RWPE2 (cell line): Measurements from ENCODE around the gene MPO.
A peak's percentile ranks its signal among the peaks of the same experiment; 100 is the strongest.

ENCODE experiments used
- ATAC-seq: fragments of 200-7000 bp; cut with Tn5 transposase; 3 replicates; pipeline ENCODE4 v1.9.1; 2021; ENCODE audit warnings: low read depth
- DNase-seq: peaks from one replicate; pipeline ENCODE4 v3.0.0-alpha.2; 2020; ENCODE audit warnings: low spot score
- H3K27ac ChIP-seq: fragments of 450-650 bp; 2 replicates; pipeline ENCODE4 v1.5.1; 2017; ENCODE audit warnings: mild to moderate bottlenecking; ENCODE audit not compliant: poor library complexity, severe bottlenecking
- H3K27me3 ChIP-seq: fragments of 250-450 bp; sonication (Bioruptor Pico); 2 replicates; pipeline ENCODE4 v1.5.1; 2021; ENCODE audit warnings: mild to moderate bottlenecking, moderate library complexity; ENCODE audit not compliant: insufficient read depth, poor library complexity, severe bottlenecking
- H3K36me3 ChIP-seq: fragments of 250-450 bp; sonication (Bioruptor Pico); 2 replicates; pipeline ENCODE4 v1.5.1; 2020; ENCODE audit warnings: low read depth, mild to moderate bottlenecking, moderate library complexity
- H3K4me1 ChIP-seq: fragments of 250-450 bp; sonication (Bioruptor Pico); 2 replicates; pipeline ENCODE4 v1.5.1; 2021; ENCODE audit warnings: mild to moderate bottlenecking, moderate library complexity; ENCODE audit not compliant: insufficient read depth, poor library complexity, severe bottlenecking
- H3K4me3 ChIP-seq: fragments of 250-450 bp; sonication (Bioruptor Pico); 2 replicates; pipeline ENCODE4 v1.5.1; 2021; ENCODE audit warnings: mild to moderate bottlenecking, moderate library complexity; ENCODE audit not compliant: severe bottlenecking
- H3K9me3 ChIP-seq: fragments of 250-450 bp; sonication (Bioruptor Pico); 2 replicates; pipeline ENCODE4 v1.5.1; 2021; ENCODE audit warnings: mild to moderate bottlenecking, moderate library complexity; ENCODE audit not compliant: severe bottlenecking
- CTCF ChIP-seq: fragments of 450-650 bp; IDR thresholded peaks from one replicate; pipeline ENCODE4 v1.5.1; 2017; ENCODE audit warnings: mild to moderate bottlenecking, moderate library complexity; ENCODE audit not compliant: poor library complexity, severe bottlenecking

The MPO gene

DNA sequence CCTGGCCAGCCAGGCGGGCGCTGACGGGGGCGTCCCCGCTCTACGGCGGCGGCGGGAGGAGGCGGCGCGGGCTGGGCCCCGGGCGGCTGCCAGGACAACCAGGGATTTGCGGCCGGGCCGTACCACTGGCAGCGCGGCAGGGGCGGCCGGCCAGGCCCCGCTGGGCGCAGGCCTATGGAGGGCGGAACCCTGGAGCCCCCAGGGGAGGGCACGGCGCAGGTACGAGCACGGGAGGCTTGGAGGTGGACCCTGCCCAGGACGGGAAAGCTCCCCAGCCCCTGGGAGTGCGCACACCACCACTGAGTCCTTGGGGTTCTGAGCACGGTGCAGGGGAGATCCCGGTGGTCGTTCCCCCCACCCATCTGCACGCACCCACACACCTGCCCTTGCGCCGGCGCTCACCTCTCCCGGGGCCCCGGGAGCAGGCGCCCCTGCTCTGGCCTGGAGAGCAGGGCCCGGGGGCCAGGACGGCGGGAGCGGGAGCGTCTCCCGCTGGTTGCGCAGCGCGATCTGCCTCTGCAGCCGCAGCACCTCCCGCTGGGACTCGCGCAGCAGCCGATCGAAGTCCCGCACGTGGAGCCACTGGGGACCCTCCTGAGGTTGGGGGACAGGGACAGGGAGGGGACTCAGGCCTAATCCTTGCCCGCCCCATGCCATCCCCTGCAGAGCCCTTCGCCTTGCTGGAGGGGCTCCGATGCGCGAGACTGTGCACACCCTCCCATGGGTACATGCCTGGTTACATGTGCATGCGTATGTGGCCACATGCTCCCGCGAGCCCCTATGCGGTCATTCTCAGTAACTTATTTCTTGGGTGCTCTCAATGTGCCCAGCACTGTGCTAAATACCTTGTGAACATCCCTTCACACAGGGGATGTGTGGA lies 43.9 kb upstream of the MPO start:
- peak overlapping the region; percentile 31 for H3K4me3 ChIP-seq
- H3K4me1 ChIP-seq: no peaks in the 10 kb centered on the region
- no peak overlapping the region for H3K27ac ChIP-seq
- DNase-seq (no peak), ATAC-seq (peak; percentile 64)
- peaks cover 4% of the 10 kb centered on the region for H3K27me3 ChIP-seq
- TF ChIP-seq CTCF: no peak
- H3K9me3 ChIP-seq: no peaks in the 10 kb centered on the region
- no peaks in the 10 kb centered on the region for H3K36me3 ChIP-seq

GRCh38 chr17:58324056-58324408 lies 43.3 kb upstream of the MPO start:
- no peaks in the 10 kb centered on the region for H3K9me3 ChIP-seq
- H3K4me3 ChIP-seq: peak overlapping the region; percentile 31
- no peak overlapping the region for H3K27ac ChIP-seq
- no peaks in the 10 kb centered on the region for H3K4me1 ChIP-seq
- no peak for TF ChIP-seq CTCF
- no peak for ATAC-seq
- peaks cover 4% of the 10 kb centered on the region for H3K27me3 ChIP-seq
- no peaks in the 10 kb centered on the region for H3K36me3 ChIP-seq
- DNase-seq: no peak

DNA sequence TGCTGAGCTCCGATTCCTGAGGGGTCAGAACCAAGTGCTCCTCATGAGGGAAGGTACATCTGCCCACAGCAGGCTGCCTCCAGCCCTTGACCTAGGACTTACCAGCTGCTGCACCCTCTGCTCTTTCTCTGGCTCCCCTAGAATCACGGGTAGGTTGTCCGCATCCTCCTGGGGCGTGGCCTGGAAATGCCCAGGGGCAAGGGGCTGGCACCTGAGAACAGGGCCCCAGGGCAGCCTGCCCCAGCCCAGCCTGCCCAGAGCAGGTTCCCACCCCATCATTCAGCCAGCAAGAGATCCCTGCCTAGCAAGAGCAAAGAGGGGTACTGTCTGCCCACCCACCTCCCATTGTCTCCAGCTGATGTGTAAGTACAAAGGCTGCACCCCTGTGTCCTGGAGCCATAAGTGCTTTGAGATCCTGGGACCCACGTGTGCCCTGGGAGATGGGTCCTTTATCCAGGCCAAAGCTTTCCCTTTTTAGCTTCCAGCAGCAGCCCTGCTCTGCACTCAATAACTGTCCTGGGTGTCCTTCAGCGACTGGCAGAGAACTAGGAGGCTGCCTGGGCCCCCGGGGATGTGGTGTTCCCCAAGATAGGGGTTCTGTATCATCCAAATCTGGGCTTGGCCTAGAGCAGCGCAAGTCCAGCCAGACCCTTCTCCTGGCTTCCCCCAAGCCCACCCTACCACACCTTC lies 42.8 kb upstream of the MPO start:
- Histone ChIP-seq H3K4me1 (no peaks in the 10 kb centered on the region), H3K4me3 (no peak overlapping the region), H3K27ac (no peak overlapping the region)

DNA sequence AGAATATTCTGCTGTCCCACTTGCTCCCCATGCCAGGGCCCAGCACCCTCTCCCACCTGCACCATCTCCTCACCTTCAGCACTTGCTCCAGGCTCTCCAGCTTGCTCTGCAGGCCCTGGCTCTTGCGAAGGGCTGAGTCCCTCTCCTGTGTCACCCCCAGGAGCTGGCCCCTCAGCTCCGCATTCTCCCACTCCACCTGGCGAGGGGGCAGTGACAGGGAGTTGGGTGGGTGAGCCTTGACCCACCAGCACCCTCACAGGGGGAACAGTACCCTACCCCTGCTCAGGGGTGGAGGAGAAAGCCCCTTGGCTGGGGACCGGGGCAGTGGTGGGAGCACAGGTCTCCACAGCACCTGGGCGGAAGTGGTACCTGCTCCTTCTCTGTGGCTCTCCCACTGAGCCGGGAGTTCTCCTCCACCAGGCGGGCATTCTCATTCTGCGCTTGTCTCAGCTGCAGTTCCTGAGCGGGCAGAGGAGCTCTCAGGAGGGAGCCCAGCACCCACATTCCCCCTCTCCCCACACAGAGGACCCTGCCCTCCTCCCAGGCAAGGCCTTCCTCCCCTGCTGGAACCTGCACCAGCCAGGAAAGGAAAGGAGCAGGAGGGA lies 41.9 kb upstream of the MPO start:
- no peaks in the 10 kb centered on the region for H3K4me1 ChIP-seq
- no peak overlapping the region for H3K4me3 ChIP-seq
- no peak for TF ChIP-seq CTCF
- peaks cover 4% of the 10 kb centered on the region for H3K27me3 ChIP-seq
- no peaks in the 10 kb centered on the region for H3K36me3 ChIP-seq
- H3K9me3 ChIP-seq: no peaks in the 10 kb centered on the region
- DNase-seq: no peak
- no peak overlapping the region for H3K27ac ChIP-seq
- no peak for ATAC-seq

More for the DNA sequence above, 42.8 kb upstream of the MPO start:
- TF ChIP-seq CTCF: no peak
- no peaks in the 10 kb centered on the region for H3K36me3 ChIP-seq
- no peak for DNase-seq
- peaks cover 4% of the 10 kb centered on the region for H3K27me3 ChIP-seq
- ATAC-seq: no peak
- no peaks in the 10 kb centered on the region for H3K9me3 ChIP-seq
